GM21576 (cell line): ENCODE results near the gene PANK4.

Experiments
- ATAC-seq: cut with Tn5 transposase; IDR thresholded peaks from one replicate; pipeline ENCODE4 v1.9.1; 2021; ENCODE audit warnings: mild to moderate bottlenecking, moderate library complexity; ENCODE audit not compliant: unreplicated experiment

Gene PANK4

GRCh38 chr1:2530513-2531361 lies 4.3 kb upstream of the PANK4 start:
- ATAC-seq: no peak

GRCh38 chr1:2529784-2530512 lies 3.6 kb upstream of the PANK4 start, which contains the start of gene HES5:
Gene HES5, minus strand, starts transcription at chr1:2530263. Its CDS starts 99 bp downstream, at chr1:2530164.
- no peak for ATAC-seq

GRCh38 chr1:2528966-2529783 lies 2.8 kb upstream of the PANK4 start:
- ATAC-seq: no peak

GRCh38 chr1:2528611-2528965 lies 2.2 kb upstream of the PANK4 start:
- no peak for ATAC-seq

- ATAC-seq: no peak
These were observed 1.6 kb upstream of the PANK4 start for GRCh38 chr1:2528016-2528415.

GRCh38 chr1:2527556-2527860 lies 1.1 kb upstream of the PANK4 start:
- ATAC-seq: no peak

GRCh38 chr1:2526824-2527555 lies 594 bp upstream of the PANK4 start:
- ATAC-seq: peak; percentile 30

- ATAC-seq: no peak
These were observed 850 bp downstream of the PANK4 start for GRCh38 chr1:2525572-2525919.

GRCh38 chr1:2523891-2524609 lies 2.3 kb downstream of the PANK4 start:
- ATAC-seq: no peak

- ATAC-seq: no peak
These were observed 3.1 kb downstream of the PANK4 start for GRCh38 chr1:2523191-2523890.

- no peak for ATAC-seq
These were observed 4.2 kb downstream of the PANK4 start for GRCh38 chr1:2522230-2522629.

- ATAC-seq: no peak
These were observed 5.6 kb downstream of the PANK4 start for GRCh38 chr1:2520806-2521205.

GRCh38 chr1:2520206-2520605 lies 6.2 kb downstream of the PANK4 start:
- ATAC-seq: no peak

- ATAC-seq: no peak
These were observed 6.7 kb downstream of the PANK4 start for GRCh38 chr1:2519729-2520128.

GRCh38 chr1:2519029-2519685 lies 7.2 kb downstream of the PANK4 start:
- ATAC-seq: no peak

- no peak for ATAC-seq
These were observed 7.9 kb downstream of the PANK4 start for GRCh38 chr1:2518528-2518927.

- no peak for ATAC-seq
These were observed 8.4 kb downstream of the PANK4 start for GRCh38 chr1:2517966-2518365.

GRCh38 chr1:2516946-2517345 lies 9.4 kb downstream of the PANK4 start:
- no peak for ATAC-seq

- ATAC-seq: no peak
These were observed 10.3 kb downstream of the PANK4 start for GRCh38 chr1:2516124-2516523.
